Measurements from ENCODE around the gene CGB8. TPM values are rescaled to one million over a fixed set of nuclear protein-coding genes. Genes with fewer than 3 reads are reported as not detected.

Gene CGB8
- total and polyA plus RNA-seq, 2 of the 8 experiments (the other 6 are each of a cell fraction or from before 2014, with no cell fraction given) = 0.09 TPM; not detected in 1

DNA sequence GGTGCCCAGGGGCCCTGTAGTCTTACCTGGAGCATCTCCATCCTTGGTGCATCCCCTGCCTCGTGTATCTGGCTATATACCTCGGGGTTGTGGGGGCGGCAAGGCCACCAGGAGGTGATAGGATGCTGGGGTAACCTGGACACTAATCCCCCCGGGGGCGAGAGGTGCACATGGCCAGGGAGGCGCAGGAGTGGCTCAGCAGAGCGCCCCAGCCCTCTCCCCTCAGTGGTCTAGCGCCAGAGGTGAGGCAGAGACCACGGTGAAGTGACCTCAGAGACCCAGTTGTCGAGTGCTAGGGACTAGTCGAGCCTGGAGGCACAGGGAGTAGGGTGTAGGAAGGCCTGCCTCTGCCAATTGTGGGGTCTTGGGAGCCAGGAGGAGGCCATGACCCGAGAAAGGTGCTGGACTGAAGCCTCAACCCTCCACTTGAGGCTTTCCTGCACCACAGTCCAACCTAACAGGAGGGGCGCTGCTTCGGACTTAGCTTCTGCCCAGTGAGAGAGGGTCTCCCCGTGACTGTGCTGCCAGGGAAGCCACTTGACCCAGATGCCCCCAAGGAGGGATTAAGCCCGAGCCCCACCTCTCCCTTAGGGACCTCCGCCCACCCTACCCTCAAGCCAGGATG is 31.8 kb downstream of the CGB8 start, which contains the start of gene LHB:
Gene LHB, minus strand, starts transcription at position 51 of the 625 bp plus-strand sequence. Its CDS starts 10 bp downstream, at position 41.
- Histone ChIP-seq H3K18ac (ENCODE audit: extremely low read depth, low read length) (peak within 1 kb of the TSS; percentile 2; the same call in 1 of the 2 replicates), H2BK20ac (ENCODE audit: low read length) (no peak within 1 kb of the TSS), H4K20me1 (replicated peaks in 1 of 2; ENCODE audit: control insufficient read depth in 1 of 2, insufficient read depth in 2 of 2, low read length in 2 of 2) (peaks cover 0 to 2% of the 10 kb centered on the region in 2 experiments), H3K23ac (ENCODE audit: insufficient read length) (no peak within 1 kb of the TSS), H3K4me2 (ENCODE audit: insufficient read depth in 1 of 2, low read depth in 2 of 2, low read length in 2 of 2) (peak within 1 kb of the TSS; percentile 78 to 82), H4K5ac (ENCODE audit: insufficient read length, low read depth, low read length) (no peak within 1 kb of the TSS), H3K9me3 (ENCODE audit: insufficient read depth in 2 of 2, low read depth in 1 of 2, low read length in 1 of 2) (no peaks in the 10 kb centered on the region), H3K27ac (ENCODE audit: low read depth, low read length) (no peak within 1 kb of the TSS), H2BK120ac (replicated peaks; ENCODE audit: low read depth, low read length) (no peak within 1 kb of the TSS), H2AK5ac (ENCODE audit: low read depth, low read length) (no peak within 1 kb of the TSS), H2BK15ac (ENCODE audit: low read length) (no peak within 1 kb of the TSS), H3K56ac (replicated peaks; ENCODE audit: insufficient read length, low read depth, low read length) (no peak within 1 kb of the TSS), H4K91ac (replicated peaks; ENCODE audit: insufficient read length, low read length) (no peak within 1 kb of the TSS), H3K23me2 (ENCODE audit: low read depth, low read length) (peaks cover 6% of the 10 kb centered on the region; the same call in 1 of the 2 replicates), H3K4me3 (ENCODE audit: extremely low read depth in 1 of 4, insufficient read depth in 2 of 4, low read depth in 3 of 4, low read length in 4 of 4) (peak within 1 kb of the TSS; percentile 27 to 68 (median 40)), H3K79me2 (ENCODE audit: control insufficient read depth in 1 of 2, insufficient read depth in 2 of 2, low read length in 2 of 2) (no peaks in the 10 kb centered on the region), H2AFZ (ENCODE audit: low read length) (no peak within 1 kb of the TSS), H3K9ac (replicated peaks in 1 of 4; ENCODE audit: extremely low read depth in 1 of 4, low read depth in 3 of 4, low read length in 3 of 4) (no peak within 1 kb of the TSS), H2BK12ac (ENCODE audit: low read depth, low read length) (no peak within 1 kb of the TSS), H3K36me3 (ENCODE audit: control insufficient read depth in 2 of 4, insufficient read depth in 4 of 4, low read length in 3 of 4) (peaks cover 5 to 19% (median 10%) of the 10 kb centered on the region in 4 experiments; a peak in 7 of 8 replicates), H2BK5ac (ENCODE audit: low read depth, low read length) (no peak within 1 kb of the TSS), H3K4ac (replicated peaks; ENCODE audit: insufficient read length, low read depth, low read length) (no peak within 1 kb of the TSS), H3K4me1 (replicated peaks in 1 of 4; ENCODE audit: control insufficient read depth in 3 of 4, insufficient read depth in 4 of 4, low read length in 3 of 4) (peaks cover 0 to 17% (median 8%) of the 10 kb centered on the region in 4 experiments; a peak in 5 of 7 replicates), H3K14ac (ENCODE audit: insufficient read length) (no peak within 1 kb of the TSS), H3K27me3 (replicated peaks in 1 of 4; ENCODE audit: control insufficient read depth in 3 of 4, extremely low read depth in 1 of 4, insufficient read depth in 3 of 4, low read length in 3 of 4) (peaks cover 0 to 15% (median 12%) of the 10 kb centered on the region in 4 experiments; a peak in 6 of 7 replicates), H4K8ac (ENCODE audit: extremely low read depth, insufficient read depth, low read length) (no peak within 1 kb of the TSS), H3K79me1 (ENCODE audit: low read depth, low read length) (no peaks in the 10 kb centered on the region)
- 68% methylated on average over 17 of the region's 17 CpGs; no CpG with 5 or more reads in 1 of the 2 experiments for WGBS, 2 experiments (ENCODE audit: extremely low coverage in 1 of 2, insufficient coverage in 1 of 2, insufficient read length in 1 of 2, insufficient replicate concordance in 2 of 2, low coverage in 1 of 2, low lambda C conversion rate in 2 of 2, missing lambda C conversion rate in 1 of 2)
- CTCF ChIA-PET (ENCODE audit: partially characterized antibody) = interaction anchor here (0.7 to 8.1 kb wide), 5 partner anchors 9 to 229 kb away, joined by 3 to 46 read pairs (median 6); no protein-coding TSS in a partner anchor
- TF ChIP-seq TAF7 (optimal IDR thresholded peaks at IDR 0.05; ENCODE audit: borderline replicate concordance, low read depth, low read length) = no peak
- TF ChIP-seq, protein P1, sequence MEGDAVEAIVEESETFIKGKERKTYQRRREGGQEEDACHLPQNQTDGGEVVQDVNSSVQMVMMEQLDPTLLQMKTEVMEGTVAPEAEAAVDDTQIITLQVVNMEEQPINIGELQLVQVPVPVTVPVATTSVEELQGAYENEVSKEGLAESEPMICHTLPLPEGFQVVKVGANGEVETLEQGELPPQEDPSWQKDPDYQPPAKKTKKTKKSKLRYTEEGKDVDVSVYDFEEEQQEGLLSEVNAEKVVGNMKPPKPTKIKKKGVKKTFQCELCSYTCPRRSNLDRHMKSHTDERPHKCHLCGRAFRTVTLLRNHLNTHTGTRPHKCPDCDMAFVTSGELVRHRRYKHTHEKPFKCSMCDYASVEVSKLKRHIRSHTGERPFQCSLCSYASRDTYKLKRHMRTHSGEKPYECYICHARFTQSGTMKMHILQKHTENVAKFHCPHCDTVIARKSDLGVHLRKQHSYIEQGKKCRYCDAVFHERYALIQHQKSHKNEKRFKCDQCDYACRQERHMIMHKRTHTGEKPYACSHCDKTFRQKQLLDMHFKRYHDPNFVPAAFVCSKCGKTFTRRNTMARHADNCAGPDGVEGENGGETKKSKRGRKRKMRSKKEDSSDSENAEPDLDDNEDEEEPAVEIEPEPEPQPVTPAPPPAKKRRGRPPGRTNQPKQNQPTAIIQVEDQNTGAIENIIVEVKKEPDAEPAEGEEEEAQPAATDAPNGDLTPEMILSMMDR (IDR thresholded peaks at IDR 0.05; ENCODE audit: control extremely low read depth in 1 of 3, insufficient read depth in 1 of 3, low read depth in 1 of 3, low read length in 3 of 3) = peak; percentile 0 to 38 (median 30); a peak in 3 of 4 replicates
- POLR2A ChIA-PET (ENCODE audit: partially characterized antibody) = interaction anchor here (0.6 to 1.5 kb wide), 3 partner anchors 17 to 46 kb away, joined by 3 to 4 read pairs (median 3); no protein-coding TSS in a partner anchor
- DNase-seq (ENCODE audit: low read depth in 1 of 2, low spot score in 2 of 2) (no peak), FAIRE-seq (no peak)

Measured in H1 (cell line).